ENCODE data around the gene UPK3A.
A peak's percentile ranks its signal among the peaks of the same experiment; 100 is the strongest.

The UPK3A gene

DNA sequence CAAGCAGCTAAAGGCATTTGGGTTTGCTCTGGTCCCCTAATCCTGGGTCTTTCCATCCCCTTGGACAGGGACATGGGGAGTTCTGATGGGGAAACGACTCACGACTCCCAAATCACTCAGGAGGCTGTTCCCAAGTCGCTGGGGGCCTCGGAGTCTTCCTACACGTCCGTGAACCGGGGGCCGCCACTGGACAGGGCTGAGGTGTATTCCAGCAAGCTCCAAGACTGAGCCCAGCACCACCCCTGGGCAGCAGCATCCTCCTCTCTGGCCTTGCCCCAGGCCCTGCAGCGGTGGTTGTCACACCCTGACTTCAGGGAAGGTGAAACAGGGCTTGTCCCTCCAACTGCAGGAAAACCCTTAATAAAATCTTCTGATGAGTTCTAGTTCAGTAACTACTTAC, 10.7 kb downstream of the UPK3A start:
- no peak overlapping the region for H3K27ac ChIP-seq (ENCODE audit: low read depth in 2 of 2, low read length in 2 of 2)
- H3K9ac ChIP-seq (ENCODE audit: low read depth in 1 of 2, low read length in 2 of 2) = no peak overlapping the region
- H3K4me3 ChIP-seq (ENCODE audit: low read length in 2 of 2) = no peak overlapping the region

GRCh38 chr22:45296628-45297297, 12.0 kb downstream of the UPK3A start:
- peaks cover 0 to 5% of the 10 kb centered on the region in 2 donors for H3K4me1 ChIP-seq (ENCODE audit: control insufficient read depth in 2 of 2, insufficient read depth in 2 of 2, low read length in 2 of 2)

More for the DNA sequence above, 10.7 kb downstream of the UPK3A start:
- H3K27me3 ChIP-seq (ENCODE audit: control insufficient read depth in 2 of 2, insufficient read depth in 2 of 2, low read length in 2 of 2) = no peaks in the 10 kb centered on the region
- no peaks in the 10 kb centered on the region for H3K9me3 ChIP-seq (ENCODE audit: control insufficient read depth in 2 of 2, low read length in 2 of 2)
- no peaks in the 10 kb centered on the region for H3K36me3 ChIP-seq (ENCODE audit: control insufficient read depth in 2 of 2, insufficient read depth in 2 of 2, low read length in 2 of 2)
- H3K4me1 ChIP-seq (ENCODE audit: control insufficient read depth in 2 of 2, insufficient read depth in 2 of 2, low read length in 2 of 2) = peaks cover 3 to 8% of the 10 kb centered on the region in 2 donors

GRCh38 chr22:45298934-45299505, 14.3 kb downstream of the UPK3A start:
- Histone ChIP-seq H3K4me3 (ENCODE audit: low read length in 2 of 2) (no peak overlapping the region), H3K27me3 (ENCODE audit: control insufficient read depth in 2 of 2, insufficient read depth in 2 of 2, low read length in 2 of 2) (no peaks in the 10 kb centered on the region), H3K9ac (ENCODE audit: low read depth in 1 of 2, low read length in 2 of 2) (no peak overlapping the region), H3K9me3 (ENCODE audit: control insufficient read depth in 2 of 2, low read length in 2 of 2) (no peaks in the 10 kb centered on the region), H3K4me1 (ENCODE audit: control insufficient read depth in 2 of 2, insufficient read depth in 2 of 2, low read length in 2 of 2) (peaks cover 0 to 6% of the 10 kb centered on the region in 2 donors), H3K27ac (ENCODE audit: low read depth in 2 of 2, low read length in 2 of 2) (no peak overlapping the region), H3K36me3 (ENCODE audit: control insufficient read depth in 2 of 2, insufficient read depth in 2 of 2, low read length in 2 of 2) (no peaks in the 10 kb centered on the region)

More at GRCh38 chr22:45296628-45297297, 12.0 kb downstream of the UPK3A start:
- no peaks in the 10 kb centered on the region for H3K9me3 ChIP-seq (ENCODE audit: control insufficient read depth in 2 of 2, low read length in 2 of 2)
- H3K27ac ChIP-seq (ENCODE audit: low read depth in 2 of 2, low read length in 2 of 2) = no peak overlapping the region
- no peak overlapping the region for H3K4me3 ChIP-seq (ENCODE audit: low read length in 2 of 2)
- H3K9ac ChIP-seq (ENCODE audit: low read depth in 1 of 2, low read length in 2 of 2) = no peak overlapping the region
- no peaks in the 10 kb centered on the region for H3K36me3 ChIP-seq (ENCODE audit: control insufficient read depth in 2 of 2, insufficient read depth in 2 of 2, low read length in 2 of 2)
- H3K27me3 ChIP-seq (ENCODE audit: control insufficient read depth in 2 of 2, insufficient read depth in 2 of 2, low read length in 2 of 2) = no peaks in the 10 kb centered on the region

DNA sequence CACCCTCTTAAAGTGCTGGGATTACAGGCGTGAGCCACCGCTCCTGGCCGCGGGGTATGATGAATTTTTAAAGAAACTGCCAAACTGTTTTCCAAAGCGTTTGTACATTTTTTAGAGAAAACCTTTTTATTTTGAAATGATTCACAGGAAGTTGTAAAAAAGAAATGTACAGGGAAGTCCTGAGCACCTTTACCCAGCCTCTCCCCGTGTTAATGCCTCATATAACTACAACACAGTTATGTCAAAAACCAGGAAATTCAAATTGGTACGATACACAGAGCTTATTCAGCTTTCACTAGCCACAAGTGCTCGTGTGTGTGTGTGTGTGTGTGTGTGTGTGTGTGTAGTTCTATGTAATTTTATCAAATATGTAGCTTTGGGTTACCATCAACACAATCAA, 18.0 kb downstream of the UPK3A start:
- Histone ChIP-seq H3K9me3 (ENCODE audit: control insufficient read depth in 2 of 2, low read length in 2 of 2) (no peaks in the 10 kb centered on the region), H3K27me3 (ENCODE audit: control insufficient read depth in 2 of 2, insufficient read depth in 2 of 2, low read length in 2 of 2) (no peaks in the 10 kb centered on the region), H3K4me3 (ENCODE audit: low read length in 2 of 2) (no peak overlapping the region), H3K9ac (ENCODE audit: low read depth in 1 of 2, low read length in 2 of 2) (peak overlapping the region; percentile 50 to 60), H3K27ac (ENCODE audit: low read depth in 2 of 2, low read length in 2 of 2) (peak overlapping the region; percentile 78 to 81), H3K4me1 (ENCODE audit: control insufficient read depth in 2 of 2, insufficient read depth in 2 of 2, low read length in 2 of 2) (peaks cover 3 to 11% of the 10 kb centered on the region in 2 donors), H3K36me3 (ENCODE audit: control insufficient read depth in 2 of 2, insufficient read depth in 2 of 2, low read length in 2 of 2) (no peaks in the 10 kb centered on the region)

DNA sequence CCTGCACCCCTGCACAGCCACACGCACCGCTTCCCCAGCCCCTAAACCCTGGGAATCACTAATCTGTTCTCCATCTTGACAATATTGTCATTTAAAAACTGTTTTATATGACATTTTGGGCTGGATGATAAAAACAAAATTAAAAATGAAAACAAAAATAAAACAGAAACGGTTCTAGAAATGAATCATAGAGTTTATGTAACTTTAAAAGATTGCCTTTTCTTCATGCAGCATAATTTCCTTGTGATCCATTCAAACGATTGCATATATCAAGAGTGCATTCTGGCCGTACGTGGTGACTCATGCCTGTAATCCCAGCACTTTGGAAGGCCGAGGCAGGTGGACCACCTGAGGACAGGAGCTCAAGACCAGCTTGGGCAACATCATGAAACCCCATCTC, 18.4 kb downstream of the UPK3A start:
- H3K9me3 ChIP-seq (ENCODE audit: control insufficient read depth in 2 of 2, low read length in 2 of 2) = no peaks in the 10 kb centered on the region
- peak overlapping the region; percentile 78 to 81 for H3K27ac ChIP-seq (ENCODE audit: low read depth in 2 of 2, low read length in 2 of 2)
- H3K9ac ChIP-seq (ENCODE audit: low read depth in 1 of 2, low read length in 2 of 2) = peak overlapping the region; percentile 50 to 60
- no peak overlapping the region for H3K4me3 ChIP-seq (ENCODE audit: low read length in 2 of 2)
- no peaks in the 10 kb centered on the region for H3K27me3 ChIP-seq (ENCODE audit: control insufficient read depth in 2 of 2, insufficient read depth in 2 of 2, low read length in 2 of 2)
- no peaks in the 10 kb centered on the region for H3K36me3 ChIP-seq (ENCODE audit: control insufficient read depth in 2 of 2, insufficient read depth in 2 of 2, low read length in 2 of 2)
- H3K4me1 ChIP-seq (ENCODE audit: control insufficient read depth in 2 of 2, insufficient read depth in 2 of 2, low read length in 2 of 2) = peaks cover 3 to 11% of the 10 kb centered on the region in 2 donors

GRCh38 chr22:45304971-45305370, 20.2 kb downstream of the UPK3A start:
- Histone ChIP-seq H3K27me3 (ENCODE audit: control insufficient read depth in 2 of 2, insufficient read depth in 2 of 2, low read length in 2 of 2) (no peaks in the 10 kb centered on the region), H3K9me3 (ENCODE audit: control insufficient read depth in 2 of 2, low read length in 2 of 2) (no peaks in the 10 kb centered on the region), H3K36me3 (ENCODE audit: control insufficient read depth in 2 of 2, insufficient read depth in 2 of 2, low read length in 2 of 2) (no peaks in the 10 kb centered on the region), H3K9ac (ENCODE audit: low read depth in 1 of 2, low read length in 2 of 2) (no peak overlapping the region), H3K27ac (ENCODE audit: low read depth in 2 of 2, low read length in 2 of 2) (no peak overlapping the region), H3K4me1 (ENCODE audit: control insufficient read depth in 2 of 2, insufficient read depth in 2 of 2, low read length in 2 of 2) (peaks cover 13 to 23% of the 10 kb centered on the region in 2 donors), H3K4me3 (ENCODE audit: low read length in 2 of 2) (no peak overlapping the region)

DNA sequence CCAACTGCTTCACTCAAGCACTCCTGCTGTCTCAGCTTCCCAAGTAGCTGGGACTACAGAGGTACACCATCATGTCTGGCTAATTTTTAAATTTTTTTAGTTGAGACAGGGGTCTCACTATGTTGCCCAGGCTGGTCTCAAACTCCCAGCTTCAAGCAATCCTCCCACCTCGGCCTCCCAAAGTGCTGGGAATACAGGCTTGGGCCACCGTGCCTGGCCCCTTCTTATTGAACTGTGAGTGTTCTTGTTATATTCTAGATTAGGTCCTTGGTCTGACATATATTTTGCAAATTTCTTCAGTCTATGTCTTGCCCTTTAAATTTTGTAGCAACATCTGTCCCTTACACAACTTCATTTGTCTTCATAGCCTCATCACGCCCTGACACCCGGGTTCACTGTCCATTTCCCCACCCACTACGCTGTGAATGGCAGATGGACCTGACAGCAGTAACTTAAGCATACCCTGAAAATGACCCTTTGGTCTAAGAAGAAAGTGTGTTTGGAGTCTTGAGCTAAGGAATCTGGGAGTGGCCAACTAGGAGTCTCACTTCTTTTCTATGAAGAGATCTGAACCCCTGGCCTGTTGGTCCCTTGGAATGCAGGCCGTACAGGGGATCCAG, 20.8 kb downstream of the UPK3A start:
- Histone ChIP-seq H3K27ac (ENCODE audit: low read depth in 2 of 2, low read length in 2 of 2) (peak overlapping the region in 1 of 2 donors; percentile 79), H3K4me3 (ENCODE audit: low read length in 2 of 2) (no peak overlapping the region), H3K27me3 (ENCODE audit: control insufficient read depth in 2 of 2, insufficient read depth in 2 of 2, low read length in 2 of 2) (no peaks in the 10 kb centered on the region), H3K4me1 (ENCODE audit: control insufficient read depth in 2 of 2, insufficient read depth in 2 of 2, low read length in 2 of 2) (peaks cover 16 to 24% of the 10 kb centered on the region in 2 donors), H3K9ac (ENCODE audit: low read depth in 1 of 2, low read length in 2 of 2) (no peak overlapping the region), H3K9me3 (ENCODE audit: control insufficient read depth in 2 of 2, low read length in 2 of 2) (no peaks in the 10 kb centered on the region), H3K36me3 (ENCODE audit: control insufficient read depth in 2 of 2, insufficient read depth in 2 of 2, low read length in 2 of 2) (no peaks in the 10 kb centered on the region)

DNA sequence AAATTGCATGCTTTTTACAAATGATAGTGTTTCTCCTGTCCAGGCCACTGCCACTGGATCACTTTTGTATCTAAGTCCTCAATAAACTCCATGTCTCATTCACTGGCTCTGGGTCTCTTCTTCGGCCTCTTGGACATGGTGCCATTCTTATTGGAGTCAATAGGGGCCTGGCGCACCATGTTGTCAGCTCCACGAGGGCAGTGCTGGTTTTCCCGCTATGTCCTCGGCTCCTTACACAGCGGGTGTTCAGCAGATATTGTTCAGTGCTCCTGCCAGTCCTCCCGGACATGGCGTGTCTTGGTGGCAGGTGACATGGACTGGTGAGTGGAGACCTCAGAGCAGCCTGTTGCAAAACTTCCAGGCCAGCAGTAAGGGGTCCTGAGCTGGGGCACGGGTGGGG, 21.4 kb downstream of the UPK3A start:
- H3K4me3 ChIP-seq (ENCODE audit: low read length in 2 of 2) = no peak overlapping the region
- H3K27me3 ChIP-seq (ENCODE audit: control insufficient read depth in 2 of 2, insufficient read depth in 2 of 2, low read length in 2 of 2) = no peaks in the 10 kb centered on the region
- H3K36me3 ChIP-seq (ENCODE audit: control insufficient read depth in 2 of 2, insufficient read depth in 2 of 2, low read length in 2 of 2) = no peaks in the 10 kb centered on the region
- no peaks in the 10 kb centered on the region for H3K9me3 ChIP-seq (ENCODE audit: control insufficient read depth in 2 of 2, low read length in 2 of 2)
- H3K4me1 ChIP-seq (ENCODE audit: control insufficient read depth in 2 of 2, insufficient read depth in 2 of 2, low read length in 2 of 2) = peaks cover 22 to 29% of the 10 kb centered on the region in 2 donors
- H3K27ac ChIP-seq (ENCODE audit: low read depth in 2 of 2, low read length in 2 of 2) = peak overlapping the region; percentile 5 to 79
- no peak overlapping the region for H3K9ac ChIP-seq (ENCODE audit: low read depth in 1 of 2, low read length in 2 of 2)

GRCh38 chr22:45308391-45308956, 23.7 kb downstream of the UPK3A start:
- peaks cover 0 to 6% of the 10 kb centered on the region in 2 donors for H3K36me3 ChIP-seq (ENCODE audit: control insufficient read depth in 2 of 2, insufficient read depth in 2 of 2, low read length in 2 of 2)
- peak overlapping the region; percentile 75 to 79 for H3K4me3 ChIP-seq (ENCODE audit: low read length in 2 of 2)
- peak overlapping the region; percentile 95 to 96 for H3K27ac ChIP-seq (ENCODE audit: low read depth in 2 of 2, low read length in 2 of 2)
- no peaks in the 10 kb centered on the region for H3K9me3 ChIP-seq (ENCODE audit: control insufficient read depth in 2 of 2, low read length in 2 of 2)
- peaks cover 24% of the 10 kb centered on the region in 2 donors for H3K4me1 ChIP-seq (ENCODE audit: control insufficient read depth in 2 of 2, insufficient read depth in 2 of 2, low read length in 2 of 2)
- H3K9ac ChIP-seq (ENCODE audit: low read depth in 1 of 2, low read length in 2 of 2) = peak overlapping the region; percentile 82 to 85
- no peaks in the 10 kb centered on the region for H3K27me3 ChIP-seq (ENCODE audit: control insufficient read depth in 2 of 2, insufficient read depth in 2 of 2, low read length in 2 of 2)

GRCh38 chr22:45308957-45309421, 24.2 kb downstream of the UPK3A start:
- H3K9me3 ChIP-seq (ENCODE audit: control insufficient read depth in 2 of 2, low read length in 2 of 2) = no peaks in the 10 kb centered on the region
- peak overlapping the region; percentile 95 to 96 for H3K27ac ChIP-seq (ENCODE audit: low read depth in 2 of 2, low read length in 2 of 2)
- H3K9ac ChIP-seq (ENCODE audit: low read depth in 1 of 2, low read length in 2 of 2) = peak overlapping the region; percentile 82 to 85
- H3K4me1 ChIP-seq (ENCODE audit: control insufficient read depth in 2 of 2, insufficient read depth in 2 of 2, low read length in 2 of 2) = peaks cover 24 to 25% of the 10 kb centered on the region in 2 donors
- peaks cover 0 to 6% of the 10 kb centered on the region in 2 donors for H3K36me3 ChIP-seq (ENCODE audit: control insufficient read depth in 2 of 2, insufficient read depth in 2 of 2, low read length in 2 of 2)
- no peaks in the 10 kb centered on the region for H3K27me3 ChIP-seq (ENCODE audit: control insufficient read depth in 2 of 2, insufficient read depth in 2 of 2, low read length in 2 of 2)
- H3K4me3 ChIP-seq (ENCODE audit: low read length in 2 of 2) = peak overlapping the region; percentile 75 to 79
